WTC11 (cell line): ENCODE measurements around the gene METTL2A. TPM values are rescaled to one million over a fixed set of nuclear protein-coding genes. Genes with fewer than 3 reads are reported as not detected.
"Not testable (repeated sequence)": the region's sequence is repeated elsewhere in the genome, so short reads cannot be mapped to it uniquely, and the experiment has no call there.

Experiments
- ATAC-seq: fragments of 200-7000 bp; cut with Tn5 transposase; 2 replicates; pipeline ENCODE4 v1.10.0; 2021; ENCODE audit warnings: mild to moderate bottlenecking, moderate library complexity
- CTCF ChIA-PET: fragments of 300-600 bp; sonication (Branson Sonifier 250); formaldehyde crosslinking; loops from one replicate; lab custom pipeline; 2021; ENCODE audit warnings: antibody characterized with exemption; lab: Charles Lee
- POLR2A ChIA-PET: fragments of 350-600 bp; sonication (Branson Sonifier 250); formaldehyde crosslinking; loops from one replicate; lab custom pipeline; 2021; ENCODE audit warnings: antibody characterized with exemption; lab: Charles Lee
- DNase-seq: peaks from one replicate; pipeline ENCODE4 v3.0.0; 2021; ENCODE audit warnings: low spot score
- H3K27ac Mint-ChIP-seq: 2 replicates; pipeline ENCODE4 v1.8.0; 2021; ENCODE audit warnings: mixed read lengths
- H3K27me3 Mint-ChIP-seq: 2 replicates; pipeline ENCODE4 v1.8.0; 2021; ENCODE audit warnings: low read depth, mild to moderate bottlenecking, moderate library complexity, mixed read lengths
- H3K36me3 Mint-ChIP-seq: 2 replicates; pipeline ENCODE4 v1.8.0; 2021; ENCODE audit warnings: mixed read lengths
- H3K4me1 Mint-ChIP-seq: 2 replicates; pipeline ENCODE4 v1.8.0; 2022; ENCODE audit warnings: mixed read lengths
- H3K4me3 Mint-ChIP-seq: 2 replicates; pipeline ENCODE4 v1.8.0; 2021; ENCODE audit warnings: mild to moderate bottlenecking, moderate library complexity, mixed read lengths
- H3K9me3 Mint-ChIP-seq: 2 replicates; pipeline ENCODE4 v1.8.0; 2021; ENCODE audit warnings: mixed read lengths
- AR ChIP-seq: fragments of 250-450 bp; sonication (Bioruptor Pico); IDR thresholded peaks from 2 replicates; pipeline ENCODE4 v1.9.0; 2021; ENCODE audit warnings: mild to moderate bottlenecking
- ATF2 ChIP-seq: sonication (generic); formaldehyde crosslinking; IDR thresholded peaks from 2 replicates; pipeline ENCODE4 v1.8.1; 2022; ENCODE audit warnings: low read depth, missing genetic modification reagents, borderline replicate concordance
- CBFB ChIP-seq: sonication (generic); formaldehyde crosslinking; IDR thresholded peaks from 2 replicates; pipeline ENCODE4 v1.8.1; 2022; ENCODE audit warnings: mild to moderate bottlenecking, low read depth, missing genetic modification reagents
- CREB1 ChIP-seq: sonication (generic); formaldehyde crosslinking; IDR thresholded peaks from 2 replicates; pipeline ENCODE4 v1.8.0; 2023; ENCODE audit warnings: mild to moderate bottlenecking, missing genetic modification reagents
- ETV6 ChIP-seq: sonication (generic); formaldehyde crosslinking; IDR thresholded peaks from 2 replicates; pipeline ENCODE4 v1.8.1; 2022; ENCODE audit warnings: mild to moderate bottlenecking, missing genetic modification reagents
- GABPB1 ChIP-seq: sonication (generic); formaldehyde crosslinking; IDR thresholded peaks from 2 replicates; pipeline ENCODE4 v1.8.1; 2023; ENCODE audit warnings: mild to moderate bottlenecking, missing genetic modification reagents
- GRHL2 ChIP-seq: fragments of 250-450 bp; sonication (Bioruptor Pico); IDR thresholded peaks from 2 replicates; pipeline ENCODE4 v1.8.0; 2022; ENCODE audit warnings: mild to moderate bottlenecking, moderate library complexity; ENCODE audit not compliant: insufficient replicate concordance, severe bottlenecking
- JAZF1 ChIP-seq: fragments of 250-450 bp; sonication (Bioruptor Pico); IDR thresholded peaks from 2 replicates; pipeline ENCODE4 v1.9.0; 2021; ENCODE audit warnings: moderate library complexity, mild to moderate bottlenecking, inconsistent platforms
- NR2C2 ChIP-seq: sonication (generic); formaldehyde crosslinking; IDR thresholded peaks from 2 replicates; pipeline ENCODE4 v1.8.0; 2022; ENCODE audit warnings: mild to moderate bottlenecking, missing genetic modification reagents
- NR3C1 ChIP-seq: sonication (generic); formaldehyde crosslinking; conservative IDR thresholded peaks from 2 replicates; pipeline ENCODE4 v1.8.1; 2023; ENCODE audit warnings: low read depth, mild to moderate bottlenecking, missing genetic modification reagents
- OVOL2 ChIP-seq: fragments of 250-450 bp; sonication (Bioruptor Pico); IDR thresholded peaks from 2 replicates; pipeline ENCODE4 v1.9.0; 2021; ENCODE audit warnings: mild to moderate bottlenecking, borderline replicate concordance
- TEAD4 ChIP-seq: sonication (generic); formaldehyde crosslinking; IDR thresholded peaks from 2 replicates; pipeline ENCODE4 v1.8.0; 2022; ENCODE audit warnings: mild to moderate bottlenecking, missing genetic modification reagents
- ZNF138 ChIP-seq: sonication (generic); formaldehyde crosslinking; conservative IDR thresholded peaks from 2 replicates; pipeline ENCODE4 v1.8.1; 2022; ENCODE audit warnings: mild to moderate bottlenecking, moderate library complexity, missing genetic modification reagents
- ZNF396 ChIP-seq: fragments of 250-450 bp; sonication (Bioruptor Pico); IDR thresholded peaks from 2 replicates; pipeline ENCODE4 v1.8.0; 2021; ENCODE audit warnings: mild to moderate bottlenecking, moderate library complexity, borderline replicate concordance
- ZNF423 ChIP-seq: fragments of 250-450 bp; sonication (Bioruptor Pico); IDR thresholded peaks from 2 replicates; pipeline ENCODE4 v2.1.2; 2022; ENCODE audit warnings: mild to moderate bottlenecking, moderate library complexity
- total RNA-seq: library from RNA; stranded (reverse); gene quantifications from 3 replicates; pipeline ENCODE4 v1.2.3, GENCODE V29; 2021
- TF ChIP-seq, protein P1 (sequence below): sonication (generic); formaldehyde crosslinking; IDR thresholded peaks from 2 replicates; pipeline ENCODE4 v1.8.0; 2022; ENCODE audit warnings: mild to moderate bottlenecking, missing genetic modification reagents
- TF ChIP-seq, protein P2 (sequence below): sonication (generic); formaldehyde crosslinking; IDR thresholded peaks from 2 replicates; pipeline ENCODE4 v1.8.1; 2022; ENCODE audit warnings: mild to moderate bottlenecking, missing genetic modification reagents, moderate library complexity, borderline replicate concordance

METTL2A gene
- total RNA-seq, 1 experiment from 2014 or later: 33.6 TPM

- ATAC-seq: no peak
- CTCF ChIA-PET: interaction anchor here (1.0 kb wide), 1 partner anchor 296 kb away, joined by 3 read pairs; no protein-coding TSS in a partner anchor
- TF ChIP-seq, protein P1, sequence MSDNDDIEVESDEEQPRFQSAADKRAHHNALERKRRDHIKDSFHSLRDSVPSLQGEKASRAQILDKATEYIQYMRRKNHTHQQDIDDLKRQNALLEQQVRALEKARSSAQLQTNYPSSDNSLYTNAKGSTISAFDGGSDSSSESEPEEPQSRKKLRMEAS (CRISPR knock-in tag): no peak
- TF ChIP-seq NR2C2 (CRISPR knock-in tag) (no peak), ZNF423 (CRISPR knock-in tag) (no peak), GRHL2 (CRISPR knock-in tag) (no peak), CBFB (CRISPR knock-in tag) (no peak), ETV6 (CRISPR knock-in tag) (no peak), ZNF396 (CRISPR knock-in tag) (no peak), TEAD4 (CRISPR knock-in tag) (no peak), NR3C1 (CRISPR knock-in tag) (no peak), AR (CRISPR knock-in tag) (no peak), ZNF138 (no peak), GABPB1 (no peak), ATF2 (CRISPR knock-in tag) (no peak), JAZF1 (CRISPR knock-in tag) (no peak), CREB1 (CRISPR knock-in tag) (no peak), OVOL2 (no peak)
- TF ChIP-seq, protein P2, sequence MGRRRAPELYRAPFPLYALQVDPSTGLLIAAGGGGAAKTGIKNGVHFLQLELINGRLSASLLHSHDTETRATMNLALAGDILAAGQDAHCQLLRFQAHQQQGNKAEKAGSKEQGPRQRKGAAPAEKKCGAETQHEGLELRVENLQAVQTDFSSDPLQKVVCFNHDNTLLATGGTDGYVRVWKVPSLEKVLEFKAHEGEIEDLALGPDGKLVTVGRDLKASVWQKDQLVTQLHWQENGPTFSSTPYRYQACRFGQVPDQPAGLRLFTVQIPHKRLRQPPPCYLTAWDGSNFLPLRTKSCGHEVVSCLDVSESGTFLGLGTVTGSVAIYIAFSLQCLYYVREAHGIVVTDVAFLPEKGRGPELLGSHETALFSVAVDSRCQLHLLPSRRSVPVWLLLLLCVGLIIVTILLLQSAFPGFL: no peak
- TF ChIP-seq, all 79 proteins: peak for 0
Observed at GRCh38 chr17:62405451-62405850, 18.2 kb upstream of the METTL2A start.

DNA sequence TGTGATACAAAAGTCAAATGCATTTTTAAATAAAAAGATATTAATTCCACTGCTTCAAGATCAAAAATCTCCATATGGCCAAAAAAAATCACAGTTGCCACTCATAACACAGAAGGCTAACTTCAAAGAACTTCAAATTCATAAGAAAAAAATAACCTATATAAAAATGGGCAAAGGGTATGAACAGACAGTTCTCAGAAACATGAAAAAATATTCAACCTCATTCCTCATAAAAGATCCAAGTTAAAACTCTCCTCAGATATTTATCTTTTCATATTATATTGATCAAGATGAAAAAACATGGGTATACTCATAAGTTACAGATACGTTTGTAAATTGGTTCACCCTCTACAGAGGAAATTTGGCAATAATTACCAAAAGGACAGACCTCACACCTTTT is 10.6 kb upstream of the METTL2A start:
- DNase-seq, H3K4me1 Mint-ChIP-seq, POLR2A ChIA-PET, ATAC-seq, H3K27me3 Mint-ChIP-seq, H3K27ac Mint-ChIP-seq, H3K36me3 Mint-ChIP-seq, H3K4me3 Mint-ChIP-seq, H3K9me3 Mint-ChIP-seq, CTCF ChIA-PET: not testable (repeated sequence)

More at GRCh38 chr17:62405451-62405850, 18.2 kb upstream of the METTL2A start:
- no peak for DNase-seq
- no peak overlapping the region for H3K27ac Mint-ChIP-seq
- no peak overlapping the region for H3K4me3 Mint-ChIP-seq
- peaks cover 15% of the 10 kb centered on the region for H3K4me1 Mint-ChIP-seq
- H3K36me3 Mint-ChIP-seq: no peaks in the 10 kb centered on the region
- peaks cover 7% of the 10 kb centered on the region for H3K27me3 Mint-ChIP-seq
- peaks cover 5% of the 10 kb centered on the region; the same call in 1 of the 2 replicates for H3K9me3 Mint-ChIP-seq
- POLR2A ChIA-PET: no interaction called here

DNA sequence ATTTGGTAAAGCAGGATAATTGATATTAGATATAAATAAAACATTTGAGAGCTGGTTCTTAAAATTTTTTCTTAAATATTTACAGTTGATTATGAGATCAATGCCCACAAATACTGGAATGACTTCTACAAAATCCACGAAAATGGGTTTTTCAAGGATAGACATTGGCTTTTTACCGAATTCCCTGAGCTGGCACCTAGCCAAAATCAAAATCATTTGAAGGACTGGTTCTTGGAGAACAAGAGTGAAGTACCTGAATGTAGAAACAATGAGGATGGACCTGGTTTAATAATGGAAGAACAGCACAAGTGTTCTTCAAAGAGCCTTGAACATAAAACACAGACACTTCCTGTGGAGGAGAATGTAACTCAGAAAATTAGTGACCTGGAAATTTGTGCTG is 2.5 kb downstream of the METTL2A start:
- H3K27ac Mint-ChIP-seq, CTCF ChIA-PET, H3K27me3 Mint-ChIP-seq, H3K4me3 Mint-ChIP-seq, POLR2A ChIA-PET, H3K9me3 Mint-ChIP-seq, ATAC-seq, DNase-seq: not testable (repeated sequence)
- H3K36me3 Mint-ChIP-seq: peaks cover 42% of the 10 kb centered on the region
- peaks cover 13% of the 10 kb centered on the region for H3K4me1 Mint-ChIP-seq

- POLR2A ChIA-PET, H3K27me3 Mint-ChIP-seq, H3K4me1 Mint-ChIP-seq, H3K9me3 Mint-ChIP-seq, H3K4me3 Mint-ChIP-seq, H3K27ac Mint-ChIP-seq, DNase-seq, ATAC-seq, CTCF ChIA-PET: not testable (repeated sequence)
- H3K36me3 Mint-ChIP-seq: peaks cover 47% of the 10 kb centered on the region
Observed at GRCh38 chr17:62435251-62435650, 11.6 kb downstream of the METTL2A start.

GRCh38 chr17:62441181-62441580 is 17.5 kb downstream of the METTL2A start:
- DNase-seq, ATAC-seq, POLR2A ChIA-PET, H3K27ac Mint-ChIP-seq, H3K4me3 Mint-ChIP-seq, H3K27me3 Mint-ChIP-seq, CTCF ChIA-PET, H3K9me3 Mint-ChIP-seq, H3K4me1 Mint-ChIP-seq: not testable (repeated sequence)
- H3K36me3 Mint-ChIP-seq: peaks cover 54% of the 10 kb centered on the region
